Measurements from ENCODE around the gene OR5C1.
"Not testable (repeated sequence)": the region's sequence is repeated elsewhere in the genome, so short reads cannot be mapped to it uniquely, and the experiment has no call there.

The OR5C1 gene

GRCh38 chr9:122800066-122801060 is 11.6 kb downstream of the OR5C1 start, which contains the start of gene OR1K1:
Gene OR1K1 (plus strand): TSS chr9:122800123. CDS start chr9:122800123, 0 bp downstream.
- TF ChIP-seq CTCF (IDR thresholded peaks at IDR 0.05), result no peak
- no peak within 1 kb of the TSS for H3K27ac ChIP-seq
- H3K9me3 ChIP-seq, result no peaks in the 10 kb centered on the region
- H3K36me3 ChIP-seq, result no peaks in the 10 kb centered on the region
- no peak within 1 kb of the TSS for H3K4me3 ChIP-seq
- intact Hi-C loops (cut with DNase I; ENCODE audit: low total_unique reads), result no loop called here
- no peaks in the 10 kb centered on the region for H3K4me1 ChIP-seq
- H3K27me3 ChIP-seq, result no peaks in the 10 kb centered on the region
- DNase-seq, result no peak

GRCh38 chr9:122806661-122807060 is 17.9 kb downstream of the OR5C1 start:
- Histone ChIP-seq H3K4me3 (no peak overlapping the region), H3K4me1 (no peaks in the 10 kb centered on the region), H3K27ac (no peak overlapping the region), H3K9me3 (no peaks in the 10 kb centered on the region), H3K27me3 (no peaks in the 10 kb centered on the region), H3K36me3 (no peaks in the 10 kb centered on the region)
- intact Hi-C loops (cut with DNase I; ENCODE audit: low total_unique reads), result no loop called here
- TF ChIP-seq CTCF (IDR thresholded peaks at IDR 0.05), result no peak
- no peak for DNase-seq

- Histone ChIP-seq H3K4me3 (no peak overlapping the region), H3K27ac (no peak overlapping the region), H3K36me3 (no peaks in the 10 kb centered on the region), H3K9me3 (no peaks in the 10 kb centered on the region), H3K4me1 (no peaks in the 10 kb centered on the region), H3K27me3 (no peaks in the 10 kb centered on the region)
- no peak for DNase-seq
- intact Hi-C loops (cut with DNase I; ENCODE audit: low total_unique reads), result no loop called here
- TF ChIP-seq CTCF (IDR thresholded peaks at IDR 0.05), result no peak
Measured at GRCh38 chr9:122807271-122807900, 18.7 kb downstream of the OR5C1 start.

- no peak for DNase-seq
- intact Hi-C loops (cut with DNase I; ENCODE audit: low total_unique reads), result no loop called here
- no peaks in the 10 kb centered on the region for H3K9me3 ChIP-seq
- no peak overlapping the region for H3K4me3 ChIP-seq
- no peak for TF ChIP-seq CTCF (IDR thresholded peaks at IDR 0.05)
- H3K36me3 ChIP-seq, result no peaks in the 10 kb centered on the region
- no peak overlapping the region for H3K27ac ChIP-seq
- no peaks in the 10 kb centered on the region for H3K27me3 ChIP-seq
- H3K4me1 ChIP-seq, result no peaks in the 10 kb centered on the region
Measured at GRCh38 chr9:122808141-122808540, 19.4 kb downstream of the OR5C1 start.

GRCh38 chr9:122809261-122809660 is 20.5 kb downstream of the OR5C1 start:
- H3K27me3 ChIP-seq; H3K36me3 ChIP-seq; DNase-seq; intact Hi-C loops (cut with DNase I; ENCODE audit: low total_unique reads); H3K27ac ChIP-seq; H3K4me1 ChIP-seq; H3K9me3 ChIP-seq; H3K4me3 ChIP-seq: not testable (repeated sequence)
